Activated naive CD4-positive, alpha-beta T cell (primary cell): ENCODE measurements around the gene USP2.
"Not testable (repeated sequence)": the region's sequence is repeated elsewhere in the genome, so short reads cannot be mapped to it uniquely, and the experiment has no call there.

Experiments
- DNase-seq, 4 experiments: peaks; one replicate each; lab custom pipeline; 2025; lab: John Stamatoyannopoulos, UW

USP2 gene

GRCh38 chr11:119414321-119414720 lies 32.8 kb upstream of the USP2 start:
- no peak for DNase-seq

DNA sequence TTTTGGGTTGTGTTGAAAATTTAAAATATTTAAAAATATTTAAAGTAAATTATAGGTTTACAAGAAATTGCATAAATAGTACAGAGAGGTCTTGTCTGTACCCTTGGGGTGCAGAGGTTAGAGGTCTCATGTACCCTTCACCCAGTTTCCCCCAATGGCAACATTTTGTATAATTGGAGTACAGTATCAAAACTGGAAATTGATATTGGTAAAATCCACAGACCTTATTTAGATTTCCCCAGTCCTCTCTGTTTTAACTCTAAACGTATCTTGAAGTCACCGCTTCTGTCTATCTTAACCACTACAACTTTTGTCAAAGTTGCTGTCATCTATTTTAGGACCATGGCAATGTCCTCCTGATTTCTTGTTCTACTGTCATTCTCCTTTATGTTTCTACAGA lies 30.6 kb upstream of the USP2 start:
- DNase-seq: no peak

GRCh38 chr11:119410501-119410900 lies 29.0 kb upstream of the USP2 start:
- no peak for DNase-seq

DNA sequence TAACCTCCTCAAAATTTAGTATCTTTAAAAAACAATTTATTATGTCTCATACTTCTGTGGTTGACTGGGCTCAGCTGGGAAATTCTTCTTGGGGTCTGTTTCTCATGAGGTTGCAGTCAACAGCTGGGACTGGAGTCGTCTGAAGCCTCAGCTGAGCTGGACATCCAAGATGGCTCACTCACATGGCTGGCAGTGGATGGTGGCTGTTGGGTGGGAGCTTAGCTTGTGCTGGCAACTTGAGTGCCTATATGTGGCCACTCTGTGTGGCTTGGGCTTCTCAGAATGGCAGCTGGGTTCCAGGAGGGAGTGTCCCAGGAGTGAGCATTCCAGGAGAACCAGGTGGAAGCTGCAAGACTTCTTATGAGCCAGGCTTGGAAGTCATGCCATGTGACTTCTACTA lies 28.2 kb upstream of the USP2 start:
- DNase-seq: no peak

GRCh38 chr11:119406005-119406404 lies 24.5 kb upstream of the USP2 start:
- no peak for DNase-seq

DNA sequence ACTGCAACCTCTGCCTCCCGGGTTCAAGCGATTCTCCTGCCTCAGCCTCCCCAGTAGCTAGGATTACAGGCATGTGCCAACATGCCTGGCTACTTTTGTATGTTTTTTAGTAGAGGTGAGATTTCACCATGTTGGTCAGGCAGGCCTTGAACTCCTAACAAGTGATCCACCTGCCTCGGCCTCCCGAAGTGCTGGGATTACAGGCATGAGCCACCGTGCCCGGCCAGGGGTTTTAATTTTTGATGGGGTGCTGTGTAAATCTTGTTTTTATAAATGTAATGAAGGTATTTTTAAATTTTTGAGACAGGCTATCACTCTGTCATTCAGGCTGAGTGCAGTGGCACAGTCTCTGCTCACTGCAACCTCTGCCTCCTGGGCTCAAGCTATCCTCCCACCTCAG lies 24.0 kb upstream of the USP2 start:
- not testable (repeated sequence) for DNase-seq

- no peak for DNase-seq
Measured at GRCh38 chr11:119404872-119405271, 23.4 kb upstream of the USP2 start.

GRCh38 chr11:119403021-119403420 lies 21.5 kb upstream of the USP2 start:
- DNase-seq: no peak

- DNase-seq: no peak
Measured at GRCh38 chr11:119402470-119402869, 21.0 kb upstream of the USP2 start.

- no peak for DNase-seq
Measured at GRCh38 chr11:119400860-119401259, 19.4 kb upstream of the USP2 start.

GRCh38 chr11:119397740-119398139 lies 16.2 kb upstream of the USP2 start:
- no peak for DNase-seq

GRCh38 chr11:119396835-119397234 lies 15.3 kb upstream of the USP2 start:
- no peak for DNase-seq

GRCh38 chr11:119391275-119391674 lies 9.8 kb upstream of the USP2 start:
- no peak for DNase-seq

DNA sequence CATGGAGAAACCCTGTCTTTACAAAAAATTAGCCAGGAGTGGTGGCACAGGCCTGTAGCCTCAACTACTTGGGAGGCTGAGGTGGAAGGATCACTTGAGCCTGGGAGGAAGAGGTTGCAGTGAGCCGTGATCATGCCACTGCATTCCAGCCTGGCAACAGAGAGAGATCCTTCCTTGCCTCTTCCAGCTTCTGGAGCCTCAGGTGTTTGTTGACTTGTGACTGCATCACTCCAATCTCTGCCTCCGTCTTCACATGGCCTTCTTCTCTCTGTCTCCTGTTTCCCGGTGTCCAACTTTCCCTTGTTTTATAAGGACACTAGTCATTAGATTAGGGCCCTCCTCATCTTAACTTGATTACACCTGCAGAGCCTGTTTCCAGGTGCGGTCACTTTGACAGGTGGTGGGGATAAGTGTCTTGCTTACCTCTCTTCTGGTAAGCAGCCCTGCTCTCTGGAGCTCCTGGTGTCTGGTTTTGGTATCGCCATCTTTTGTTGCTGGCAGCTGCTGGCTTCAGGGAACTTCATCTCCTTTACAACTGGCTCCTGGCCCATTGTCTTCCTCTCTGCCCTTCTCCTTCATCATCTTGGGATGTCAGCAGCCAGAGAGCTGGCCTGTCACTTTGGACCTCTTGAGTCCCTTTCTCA lies 8.2 kb upstream of the USP2 start:
- DNase-seq: no peak

DNA sequence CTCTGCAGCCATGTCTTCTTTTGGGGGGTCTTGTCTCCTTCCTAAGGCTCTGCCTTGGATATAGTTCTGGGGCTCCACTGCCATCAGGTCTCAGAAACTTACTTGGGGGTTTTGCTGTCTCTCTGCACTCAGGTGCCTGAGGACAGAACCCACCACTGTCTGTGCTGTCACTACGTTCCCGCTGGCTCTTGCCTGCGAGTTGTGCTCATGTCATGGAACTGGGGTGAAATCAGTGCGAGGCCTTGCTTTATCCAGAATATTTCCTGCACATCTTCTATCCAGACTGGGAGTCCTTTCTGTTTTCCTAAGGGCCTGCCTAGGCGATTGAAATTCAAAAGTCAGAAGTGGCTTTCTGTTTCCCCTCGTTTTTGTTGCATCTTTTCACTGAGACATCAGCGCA lies 6.6 kb upstream of the USP2 start:
- no peak for DNase-seq

- no peak for DNase-seq
Measured at GRCh38 chr11:119384332-119384731, 2.8 kb upstream of the USP2 start.

- not testable (repeated sequence) for DNase-seq
Measured at GRCh38 chr11:119382513-119382912, 1.0 kb upstream of the USP2 start.

- DNase-seq: no peak
Measured at GRCh38 chr11:119382101-119382500, 611 bp upstream of the USP2 start.

- no peak for DNase-seq
Measured at GRCh38 chr11:119380827-119381180, 686 bp downstream of the USP2 start.

DNA sequence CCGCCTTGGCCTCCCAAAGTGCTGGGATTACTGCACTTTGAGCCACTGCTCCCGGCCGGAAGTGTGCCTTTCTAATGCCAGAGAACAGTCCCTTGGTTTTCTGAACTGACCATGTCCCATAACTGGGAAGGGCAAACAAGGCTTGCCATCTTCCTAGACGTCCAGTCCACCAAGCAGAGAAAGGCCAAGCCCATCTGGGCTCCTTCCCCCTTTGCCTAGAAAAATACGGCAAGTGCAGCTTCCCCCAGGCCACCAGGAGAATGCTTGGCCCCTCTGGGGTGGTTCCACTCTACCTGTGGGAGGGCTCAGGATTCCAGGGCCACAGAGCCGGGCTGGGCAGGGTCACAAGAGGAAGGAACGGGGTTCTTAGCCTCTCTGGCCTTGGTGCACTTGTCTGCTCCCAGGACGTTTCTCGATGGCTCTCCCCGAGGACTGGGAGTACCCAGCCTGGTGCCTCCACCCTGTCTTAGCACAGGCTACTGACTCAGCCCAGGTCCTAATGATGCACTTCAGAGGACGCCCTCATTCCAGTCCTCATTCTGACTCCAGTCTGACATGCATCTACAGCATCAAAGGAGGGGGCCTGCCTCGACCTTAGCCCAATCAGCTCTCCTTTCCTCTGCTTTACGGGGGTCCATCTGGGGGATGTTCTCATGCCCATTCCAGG lies 1.2 kb downstream of the USP2 start:
- no peak for DNase-seq

GRCh38 chr11:119378851-119379465 lies 2.5 kb downstream of the USP2 start:
- DNase-seq: no peak

GRCh38 chr11:119377961-119378667 lies 3.4 kb downstream of the USP2 start:
- no peak for DNase-seq
